Sigmoid colon (tissue), 7 donors: ENCODE results near the gene MLIP. TPM values are rescaled to one million over a fixed set of nuclear protein-coding genes. Genes with fewer than 3 reads are reported as not detected.

Experiments used
- DNase-seq: peaks from one replicate; pipeline ENCODE4 v3.0.0-alpha.2; 2019
- H3K27ac ChIP-seq, 4 donors: fragments of 200-600 bp; sonication (generic); one replicate each; pipeline ENCODE4 v1.5.1; 2016 to 2019; ENCODE audit warnings: mild to moderate bottlenecking in 1 of 4
- H3K27me3 ChIP-seq, 3 donors: fragments of 200-600 bp; sonication (generic); one replicate each; pipeline ENCODE4 v1.5.1; 2019; ENCODE audit warnings: mild to moderate bottlenecking in 1 of 3
- H3K36me3 ChIP-seq, 4 donors: fragments of 200-600 bp; sonication (generic); one replicate each; pipeline ENCODE4 v1.5.1; 2016 to 2019
- H3K4me1 ChIP-seq, 4 donors: fragments of 200-600 bp; sonication (generic); one replicate each; pipeline ENCODE4 v1.5.1; 2017 to 2019
- H3K4me3 ChIP-seq, 4 donors: fragments of 200-600 bp; sonication (generic); one replicate each; pipeline ENCODE4 v1.5.1; 2017 to 2019; ENCODE audit warnings: mild to moderate bottlenecking in 2 of 4, moderate library complexity in 1 of 4
- H3K9me3 ChIP-seq, 4 donors: fragments of 200-600 bp in 3 of 4; sonication (generic) in 3 of 4; one replicate each; pipeline versions ENCODE4 v1.5.1 to v1.6.1; 2013 to 2019
- EP300 ChIP-seq, 4 donors: sonication (generic); formaldehyde crosslinking; IDR thresholded peaks; one replicate each; pipeline ENCODE4 v1.6.1; 2017; ENCODE audit warnings: antibody characterized with exemption in 4 of 4
- POLR2A ChIP-seq, 2 donors: fragments of 450-650 bp; IDR thresholded peaks; one replicate each; pipeline ENCODE4 v1.6.1; 2016; ENCODE audit warnings: antibody characterized with exemption in 2 of 2, mild to moderate bottlenecking in 2 of 2, moderate library complexity in 2 of 2
- POLR2AphosphoS5 ChIP-seq, 4 donors: sonication (generic); formaldehyde crosslinking; IDR thresholded peaks; one replicate each; pipeline ENCODE4 v1.6.1; 2017; ENCODE audit warnings: antibody characterized with exemption in 4 of 4
- WGBS, 2 donors: extraction: QIAGEN DNeasy Blood & Tissue Kit; methylation state at CpG; one replicate each; pipeline ENCODE4 v1.1.7; 2013; 5-methylcytosine and 5-hydroxymethylcytosine counted together
- intact Hi-C: fragments of 100-400 bp; cut with DNase I; formaldehyde crosslinking; loops from one replicate; pipeline ENCODE4 v1.15.1; 2023
- polyA plus RNA-seq, 3 donors: library from polyadenylated mRNA; stranded (reverse); fragments of 200-250 nt; gene quantifications; one replicate each; pipeline ENCODE4 v1.2.3, GENCODE V29; 2013
- total RNA-seq, 4 donors: library from RNA; depleted of rRNA; stranded (reverse); fragments of >200 nt; gene quantifications; one replicate each; pipeline ENCODE4 v1.1.0, GENCODE V29; 2016
- TF ChIP-seq, protein P1 (sequence below), 4 experiments: fragments of 450-650 bp in 3 of 4; fragments of 200-600 bp in 1 of 4; IDR thresholded peaks; one replicate each; pipeline ENCODE4 v1.5.1; 2016 to 2019; ENCODE audit warnings: antibody characterized with exemption in 4 of 4, mild to moderate bottlenecking in 3 of 4, moderate library complexity in 2 of 4
- donor health status: healthy with polysubstance abuse.
- donor health status: Bipolar disorder and iron deficiency.
- donor health status: healthy.

Gene MLIP
- total and polyA plus RNA-seq, 7 donors = 0.31 to 2.8 (median 1.2) TPM; not detected in 2

DNA sequence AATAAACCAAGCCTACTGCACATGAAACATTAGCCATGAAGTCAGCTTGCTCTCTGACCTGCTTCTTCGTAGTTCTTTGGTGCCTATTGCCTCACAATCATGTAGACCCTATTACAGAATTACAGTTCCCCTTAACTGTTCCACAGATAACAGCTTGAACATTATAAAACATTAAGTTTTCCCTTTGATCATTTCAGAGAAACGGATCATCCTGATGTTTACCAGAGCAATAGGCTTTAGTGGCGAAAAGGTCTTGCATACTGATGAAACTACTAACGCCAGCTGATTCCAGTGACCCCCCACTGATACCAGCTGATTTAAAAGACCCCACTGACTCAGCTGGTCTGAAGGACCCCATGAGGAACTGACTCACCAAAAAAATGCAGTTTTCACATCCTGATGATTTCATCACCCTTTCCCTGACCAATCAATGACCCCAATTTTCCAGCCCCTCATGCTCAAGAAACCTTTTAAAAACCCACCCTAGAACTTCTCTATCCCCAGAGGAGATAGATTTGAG is 39.4 kb upstream of the MLIP start:
- H3K9me3 ChIP-seq = no peaks in the 10 kb centered on the region
- peaks cover 0 to 7% (median 3%) of the 10 kb centered on the region in 4 donors for H3K4me1 ChIP-seq
- no peaks in the 10 kb centered on the region for H3K36me3 ChIP-seq
- H3K27me3 ChIP-seq = no peaks in the 10 kb centered on the region
- intact Hi-C loops = no loop called here
- TF ChIP-seq POLR2AphosphoS5 (IDR thresholded peaks at IDR 0.05) (no peak), POLR2A (IDR thresholded peaks at IDR 0.05) (no peak), EP300 (IDR thresholded peaks at IDR 0.05) (no peak)
- TF ChIP-seq, protein P1, sequence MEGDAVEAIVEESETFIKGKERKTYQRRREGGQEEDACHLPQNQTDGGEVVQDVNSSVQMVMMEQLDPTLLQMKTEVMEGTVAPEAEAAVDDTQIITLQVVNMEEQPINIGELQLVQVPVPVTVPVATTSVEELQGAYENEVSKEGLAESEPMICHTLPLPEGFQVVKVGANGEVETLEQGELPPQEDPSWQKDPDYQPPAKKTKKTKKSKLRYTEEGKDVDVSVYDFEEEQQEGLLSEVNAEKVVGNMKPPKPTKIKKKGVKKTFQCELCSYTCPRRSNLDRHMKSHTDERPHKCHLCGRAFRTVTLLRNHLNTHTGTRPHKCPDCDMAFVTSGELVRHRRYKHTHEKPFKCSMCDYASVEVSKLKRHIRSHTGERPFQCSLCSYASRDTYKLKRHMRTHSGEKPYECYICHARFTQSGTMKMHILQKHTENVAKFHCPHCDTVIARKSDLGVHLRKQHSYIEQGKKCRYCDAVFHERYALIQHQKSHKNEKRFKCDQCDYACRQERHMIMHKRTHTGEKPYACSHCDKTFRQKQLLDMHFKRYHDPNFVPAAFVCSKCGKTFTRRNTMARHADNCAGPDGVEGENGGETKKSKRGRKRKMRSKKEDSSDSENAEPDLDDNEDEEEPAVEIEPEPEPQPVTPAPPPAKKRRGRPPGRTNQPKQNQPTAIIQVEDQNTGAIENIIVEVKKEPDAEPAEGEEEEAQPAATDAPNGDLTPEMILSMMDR (IDR thresholded peaks at IDR 0.05) = no peak
- no peak overlapping the region for H3K27ac ChIP-seq
- no peak overlapping the region for H3K4me3 ChIP-seq
- DNase-seq = no peak
- 82 to 88% methylated on average over 4 of the region's 4 CpGs for WGBS, 2 donors

GRCh38 chr6:54072635-54073313 is 38.5 kb upstream of the MLIP start:
- TF ChIP-seq, protein P1 (IDR thresholded peaks at IDR 0.05) = no peak
- TF ChIP-seq POLR2A (IDR thresholded peaks at IDR 0.05) = no peak
- TF ChIP-seq EP300 (IDR thresholded peaks at IDR 0.05) = no peak
- TF ChIP-seq POLR2AphosphoS5 (IDR thresholded peaks at IDR 0.05) = no peak
- H3K27me3 ChIP-seq = no peaks in the 10 kb centered on the region
- H3K4me3 ChIP-seq = no peak overlapping the region
- no peaks in the 10 kb centered on the region for H3K36me3 ChIP-seq
- no peak overlapping the region for H3K27ac ChIP-seq
- no peaks in the 10 kb centered on the region for H3K9me3 ChIP-seq
- intact Hi-C loops = no loop called here
- H3K4me1 ChIP-seq = peaks cover 0 to 7% (median 3%) of the 10 kb centered on the region in 4 donors
- WGBS, 2 donors = 85 to 92% methylated on average over 2 of the region's 2 CpGs
- DNase-seq = no peak

GRCh38 chr6:54073487-54073886 is 37.8 kb upstream of the MLIP start:
- Histone ChIP-seq H3K27me3 (no peaks in the 10 kb centered on the region), H3K27ac (no peak overlapping the region), H3K9me3 (no peaks in the 10 kb centered on the region), H3K4me1 (peaks cover 0 to 7% (median 3%) of the 10 kb centered on the region in 4 donors), H3K4me3 (no peak overlapping the region), H3K36me3 (no peaks in the 10 kb centered on the region)
- intact Hi-C loops = no loop called here
- TF ChIP-seq EP300 (IDR thresholded peaks at IDR 0.05) (no peak), POLR2A (IDR thresholded peaks at IDR 0.05) (no peak), POLR2AphosphoS5 (IDR thresholded peaks at IDR 0.05) (no peak)
- TF ChIP-seq, protein P1 (IDR thresholded peaks at IDR 0.05) = no peak
- DNase-seq = no peak
- WGBS, 2 donors = 93 to 95% methylated on average over 2 of the region's 2 CpGs

DNA sequence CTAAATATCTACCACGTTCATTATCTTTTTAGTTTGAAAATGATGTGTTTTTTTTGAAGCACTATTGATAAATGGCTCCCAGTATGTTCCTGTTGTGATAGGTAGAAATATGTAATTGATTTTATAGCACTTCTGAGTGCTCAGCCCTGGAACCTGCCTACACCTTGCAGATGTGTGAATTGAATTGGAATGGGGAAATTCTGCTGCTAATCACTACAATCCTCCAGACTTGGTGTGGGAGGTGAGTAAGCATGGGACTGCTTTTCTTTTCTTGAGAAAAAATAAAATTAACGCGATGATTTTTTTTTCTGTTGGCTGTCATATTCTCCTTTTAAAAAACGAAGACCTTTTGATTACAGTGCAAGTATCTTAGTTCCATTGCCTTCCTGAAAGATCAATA is 37.1 kb upstream of the MLIP start:
- Histone ChIP-seq H3K27me3 (no peaks in the 10 kb centered on the region), H3K4me3 (no peak overlapping the region), H3K36me3 (no peaks in the 10 kb centered on the region), H3K9me3 (no peaks in the 10 kb centered on the region), H3K4me1 (peaks cover 0 to 7% (median 3%) of the 10 kb centered on the region in 4 donors), H3K27ac (no peak overlapping the region)
- DNase-seq = no peak
- TF ChIP-seq POLR2A (IDR thresholded peaks at IDR 0.05) = no peak
- TF ChIP-seq POLR2AphosphoS5 (IDR thresholded peaks at IDR 0.05) = no peak
- no peak for TF ChIP-seq EP300 (IDR thresholded peaks at IDR 0.05)
- TF ChIP-seq, protein P1 (IDR thresholded peaks at IDR 0.05) = no peak
- 84 to 95% methylated on average over 4 of the region's 4 CpGs for WGBS, 2 donors
- intact Hi-C loops = no loop called here
